Measurements from ENCODE around the gene SHC4.
"Not testable (repeated sequence)": the region's sequence is repeated elsewhere in the genome, so short reads cannot be mapped to it uniquely, and the experiment has no call there.

SHC4 gene

DNA sequence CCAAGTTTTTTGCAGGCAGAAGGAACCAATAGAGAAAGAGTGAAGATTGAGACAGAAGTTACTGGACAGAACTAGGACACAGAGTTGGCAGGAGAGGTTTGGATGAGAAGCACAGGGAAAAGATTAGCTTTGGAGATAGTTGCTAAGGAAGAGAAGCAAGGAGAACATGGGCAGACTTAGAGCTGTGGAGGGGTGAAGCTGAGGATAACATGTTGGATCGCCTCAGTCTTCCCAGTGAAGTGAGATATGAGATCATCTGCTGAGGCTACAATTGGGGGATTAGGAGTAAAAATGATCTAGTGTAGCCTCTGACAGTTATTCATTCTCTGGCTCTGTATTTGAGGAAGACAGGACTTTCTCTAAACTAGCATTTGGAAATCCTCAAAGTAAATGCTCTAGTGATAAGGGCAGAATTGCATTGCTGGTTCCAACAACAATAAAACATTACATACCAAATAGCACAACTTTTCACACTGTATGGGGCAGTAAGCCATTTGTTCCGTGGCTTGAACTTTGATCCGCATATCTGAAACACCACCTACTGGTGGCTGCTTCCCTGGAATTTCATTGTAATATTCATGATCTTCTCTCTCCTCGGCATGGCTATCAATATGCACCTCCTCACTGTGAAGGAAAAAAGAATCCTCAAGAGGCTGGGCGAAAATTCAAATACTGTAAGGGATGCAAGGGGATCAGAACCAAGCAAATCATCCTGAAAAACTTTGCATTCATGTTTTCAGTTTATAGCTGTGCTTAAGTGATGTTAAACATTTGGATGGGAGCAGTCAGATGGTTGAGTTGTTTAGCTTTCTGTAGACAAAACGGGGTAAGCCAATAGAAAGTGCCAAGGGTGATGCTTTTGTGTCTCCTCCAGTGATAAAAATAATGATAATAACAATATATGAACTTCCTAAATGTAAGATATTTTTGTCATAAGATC lies 107.9 kb downstream of the SHC4 start:
- no peak for DNase-seq (ENCODE audit: low read depth in 2 of 2, low spot score in 1 of 2)

DNA sequence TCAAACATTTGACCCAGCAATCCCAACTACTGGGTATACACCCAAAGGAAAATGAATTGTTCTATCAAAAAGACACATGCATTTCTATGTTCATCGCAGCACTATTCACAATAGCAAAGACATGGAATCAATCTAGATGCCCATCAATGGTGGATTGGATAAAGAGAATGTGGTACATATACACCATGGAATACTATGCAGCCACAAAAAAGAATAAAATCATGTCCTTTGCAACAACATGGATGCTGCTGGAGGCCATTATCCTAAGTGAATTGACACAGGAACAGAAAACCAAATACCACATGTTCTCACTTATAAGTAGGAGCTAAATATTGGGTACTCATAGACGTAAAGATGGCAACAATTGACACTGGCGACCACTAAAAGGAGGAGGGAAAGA lies 109.3 kb downstream of the SHC4 start:
- not testable (repeated sequence) for DNase-seq (ENCODE audit: low read depth in 2 of 2, low spot score in 1 of 2)

DNA sequence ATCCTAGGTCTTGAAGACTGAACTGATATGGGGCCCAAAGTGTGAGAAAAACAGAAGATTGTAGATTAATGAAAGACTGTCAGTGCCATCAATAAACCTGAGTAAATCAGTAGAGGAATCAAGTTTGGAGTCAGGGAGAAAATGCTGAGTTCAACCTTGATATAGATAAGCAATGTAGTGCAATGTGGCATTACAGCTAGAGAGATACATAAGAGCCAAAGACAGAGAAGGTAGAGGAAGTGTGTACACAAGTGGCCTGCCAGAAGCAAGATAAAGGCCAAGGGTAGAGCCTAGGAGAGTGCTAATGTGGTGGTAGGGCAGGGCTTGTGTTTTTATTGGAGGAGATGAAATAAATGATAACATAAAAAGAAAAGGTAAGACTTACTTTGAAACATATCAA lies 111.8 kb downstream of the SHC4 start:
- DNase-seq (ENCODE audit: low read depth in 2 of 2, low spot score in 1 of 2), result no peak

DNA sequence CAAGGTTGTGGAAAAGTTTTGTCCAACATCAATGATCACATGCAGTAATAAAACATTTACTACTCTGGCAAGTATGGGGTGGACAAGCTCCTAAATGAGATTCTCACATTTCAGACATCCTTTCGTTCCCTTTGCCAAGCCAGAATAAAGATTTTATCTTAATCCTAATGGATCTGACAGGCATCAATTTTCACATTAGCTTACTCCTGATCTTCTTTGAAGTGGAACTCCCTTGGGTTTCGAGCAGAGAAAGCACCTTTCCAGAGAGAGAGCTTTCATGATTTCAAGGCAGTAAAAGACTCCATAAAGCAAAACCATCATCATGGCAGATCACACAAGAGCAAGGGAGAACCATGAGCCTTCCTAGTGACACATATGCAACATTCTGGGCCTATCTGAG lies 113.1 kb downstream of the SHC4 start:
- no peak for DNase-seq (ENCODE audit: low read depth in 2 of 2, low spot score in 1 of 2)

DNA sequence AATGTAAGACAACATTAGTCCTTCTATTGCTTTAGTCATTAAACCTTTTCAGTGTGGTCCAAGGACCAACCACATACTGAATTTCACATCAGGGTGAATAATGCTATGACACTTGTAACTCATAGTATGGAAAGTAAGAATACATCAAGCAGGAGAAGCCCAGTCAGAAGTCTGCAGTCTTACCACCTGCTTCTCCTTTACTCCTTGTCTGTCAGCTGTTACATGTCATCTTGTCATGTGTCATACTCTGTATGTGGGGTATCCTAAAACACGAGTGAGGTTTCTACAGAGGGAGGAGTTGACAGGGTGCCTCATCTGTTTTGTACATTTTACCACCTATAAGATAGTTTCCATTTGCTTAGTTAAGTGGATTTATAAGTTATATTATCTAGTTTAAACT lies 118.6 kb downstream of the SHC4 start:
- no peak for DNase-seq (ENCODE audit: low read depth in 2 of 2, low spot score in 1 of 2)

DNA sequence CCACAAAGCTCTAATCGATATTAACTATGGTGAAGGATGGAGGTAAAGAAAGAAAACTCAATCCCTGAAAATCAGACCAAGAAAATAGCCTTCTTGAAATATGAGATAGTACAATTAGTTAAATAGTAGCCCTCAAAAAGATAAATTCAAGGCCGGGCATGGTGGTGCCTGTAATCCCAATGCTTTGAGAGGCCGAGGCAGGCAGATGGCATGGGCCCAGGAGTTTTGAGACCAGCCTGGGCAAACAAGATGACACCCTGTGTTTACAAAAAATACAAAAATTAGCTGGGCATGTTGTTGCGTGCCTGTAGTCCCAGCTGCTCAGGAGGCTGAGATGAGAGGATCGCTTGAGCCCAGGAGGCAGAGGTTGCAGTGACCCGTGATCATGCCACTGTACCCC lies 121.2 kb downstream of the SHC4 start:
- no peak for DNase-seq (ENCODE audit: low read depth in 2 of 2, low spot score in 1 of 2)

DNA sequence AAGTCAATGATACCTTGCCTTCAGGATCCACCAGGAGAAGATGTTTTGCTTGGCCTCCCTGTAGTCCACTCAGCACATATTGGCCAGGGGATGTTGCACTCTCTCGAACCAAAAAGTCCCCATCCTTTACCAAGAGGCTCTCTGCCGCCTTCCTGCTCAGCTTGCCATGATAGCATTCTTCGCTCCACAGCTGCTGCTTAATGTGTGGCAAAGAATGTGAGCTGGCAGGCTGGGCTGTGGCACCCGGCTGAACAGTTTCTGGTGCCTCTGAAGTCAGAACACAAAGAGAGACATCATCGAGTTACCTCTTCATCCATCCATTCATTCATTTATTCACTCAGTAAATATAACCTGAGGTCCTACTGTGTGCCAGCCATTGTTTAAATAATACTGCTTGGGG lies 129.0 kb downstream of the SHC4 start:
- DNase-seq (ENCODE audit: low read depth in 2 of 2, low spot score in 1 of 2), result no peak

DNA sequence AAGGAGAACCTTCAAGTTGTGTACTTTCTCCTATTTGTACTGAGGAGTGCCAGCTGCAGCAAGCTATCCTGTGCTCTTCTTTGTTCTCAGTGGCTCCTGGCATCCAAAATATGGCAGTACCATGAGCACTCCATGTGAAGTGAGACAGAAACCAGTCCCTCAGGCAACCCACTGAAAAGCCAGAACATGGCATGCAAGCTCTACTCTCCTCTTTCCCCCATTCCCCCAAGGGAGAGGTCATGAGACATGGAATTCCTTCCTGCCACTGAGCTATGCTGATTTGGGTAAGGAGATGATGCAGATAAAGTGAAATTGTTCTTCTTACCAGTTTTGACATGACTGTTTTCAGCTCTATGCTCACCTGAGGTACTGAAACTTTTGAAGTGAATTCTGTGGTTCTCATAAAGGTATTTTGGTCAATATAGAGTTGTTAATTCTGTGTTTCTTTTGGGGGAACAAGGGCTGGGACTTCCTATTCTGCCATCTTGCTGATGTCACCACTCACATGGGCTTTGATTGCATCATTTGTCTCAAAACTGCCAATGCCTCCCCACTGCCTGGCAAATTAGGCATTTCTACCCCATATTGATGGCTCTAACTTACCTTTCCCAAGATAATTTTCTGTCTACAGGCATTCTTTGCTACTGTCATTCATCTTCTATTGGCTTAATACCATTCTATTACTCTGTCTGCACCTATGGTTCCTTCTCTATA lies 130.0 kb downstream of the SHC4 start:
- no peak for DNase-seq (ENCODE audit: low read depth in 2 of 2, low spot score in 1 of 2)

DNA sequence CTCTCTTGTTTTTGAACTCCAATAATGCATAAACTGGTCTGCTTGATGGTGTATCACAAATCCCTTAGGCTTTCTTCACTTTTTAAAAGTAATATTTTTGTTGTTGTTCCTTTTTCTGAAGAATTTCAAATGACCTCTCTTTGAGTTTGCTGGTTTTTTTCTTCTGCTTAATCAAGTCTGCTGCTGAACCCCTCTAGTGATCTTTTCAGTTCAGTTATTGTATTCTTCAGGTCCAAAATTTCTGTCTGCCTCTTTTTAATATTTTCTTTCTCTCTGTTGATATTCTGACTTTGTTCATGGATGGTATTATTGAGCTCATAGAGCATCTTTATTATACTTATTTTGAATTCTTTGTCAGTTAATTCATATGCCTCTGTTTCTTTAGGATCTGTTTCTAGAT lies 131.1 kb downstream of the SHC4 start:
- no peak for DNase-seq (ENCODE audit: low read depth in 2 of 2, low spot score in 1 of 2)

DNA sequence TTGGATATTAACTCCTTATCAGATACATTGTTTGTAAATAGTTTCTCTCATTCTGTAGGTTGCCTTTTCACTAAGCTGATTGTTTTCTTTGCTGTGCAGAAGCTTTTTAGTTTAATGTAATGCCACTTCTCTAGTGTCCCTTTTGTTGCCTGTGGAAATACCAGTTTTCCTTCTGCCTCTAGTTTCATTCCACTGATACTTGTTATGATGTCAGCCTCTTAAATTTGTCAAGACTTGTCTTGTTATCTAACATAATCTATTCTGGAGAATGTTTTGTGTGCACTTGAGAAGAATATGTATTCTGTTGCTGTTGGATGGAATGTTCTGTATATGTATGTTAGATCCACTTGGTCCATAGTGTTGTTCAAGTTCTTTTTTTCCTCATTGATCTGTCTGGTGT lies 134.8 kb downstream of the SHC4 start:
- DNase-seq (ENCODE audit: low read depth in 2 of 2, low spot score in 1 of 2), result no peak

DNA sequence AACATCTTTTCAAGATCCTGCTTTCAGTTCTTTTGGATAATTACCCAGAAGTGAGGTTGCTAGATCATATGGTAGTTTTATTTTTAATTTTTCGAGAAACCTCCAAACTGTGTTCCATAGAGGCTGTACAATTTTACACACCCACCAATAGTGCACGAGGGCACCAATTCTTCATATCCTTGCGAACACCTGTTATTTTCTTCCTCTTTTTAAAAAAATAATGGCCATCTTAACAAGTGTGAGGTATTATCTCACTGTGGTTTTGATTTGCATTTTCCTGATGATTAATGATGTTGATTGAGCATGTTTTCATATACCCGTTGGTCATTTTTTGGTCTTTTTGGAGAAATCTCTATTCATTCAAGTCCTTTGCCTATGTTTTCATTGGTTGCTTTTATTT lies 135.2 kb downstream of the SHC4 start:
- no peak for DNase-seq (ENCODE audit: low read depth in 2 of 2, low spot score in 1 of 2)

DNA sequence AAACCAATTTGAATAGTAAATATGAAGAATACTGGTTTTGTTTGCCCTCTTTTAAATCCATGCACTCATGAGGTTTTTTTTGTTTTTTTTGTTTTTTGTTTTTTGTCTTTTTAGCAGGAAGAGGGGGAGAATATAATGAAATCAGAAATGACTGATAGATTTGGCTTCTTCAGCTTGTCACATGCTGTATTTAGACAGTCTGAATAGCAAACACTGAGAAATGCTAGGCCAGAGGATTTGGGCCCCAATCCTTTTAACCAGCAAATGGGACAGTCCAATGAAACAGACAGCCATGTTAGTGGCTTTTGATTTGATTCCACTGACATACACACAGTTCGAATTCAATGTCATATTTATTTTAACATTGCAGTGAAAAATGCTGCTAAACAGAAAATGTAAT lies 138.6 kb downstream of the SHC4 start:
- no peak for DNase-seq (ENCODE audit: low read depth in 2 of 2, low spot score in 1 of 2)

DNA sequence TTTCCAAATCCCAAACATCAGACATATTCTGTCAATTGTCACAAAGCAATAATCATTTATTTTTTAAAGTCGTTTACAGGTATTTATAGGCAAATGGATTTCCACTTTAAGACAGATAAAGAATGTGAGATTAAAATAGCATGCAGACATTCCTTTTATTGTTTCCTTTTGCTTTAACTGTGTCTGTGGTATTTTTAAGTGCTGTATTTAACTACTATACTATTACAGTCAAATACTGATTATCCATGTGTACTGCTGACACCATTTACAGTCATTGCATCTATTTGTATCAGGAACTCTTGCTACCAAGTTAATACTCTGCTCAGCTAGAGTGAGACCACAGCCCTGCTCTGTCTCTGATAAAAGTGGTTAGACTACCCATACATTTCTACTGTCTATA lies 140.0 kb downstream of the SHC4 start:
- no peak for DNase-seq (ENCODE audit: low read depth in 2 of 2, low spot score in 1 of 2)

DNA sequence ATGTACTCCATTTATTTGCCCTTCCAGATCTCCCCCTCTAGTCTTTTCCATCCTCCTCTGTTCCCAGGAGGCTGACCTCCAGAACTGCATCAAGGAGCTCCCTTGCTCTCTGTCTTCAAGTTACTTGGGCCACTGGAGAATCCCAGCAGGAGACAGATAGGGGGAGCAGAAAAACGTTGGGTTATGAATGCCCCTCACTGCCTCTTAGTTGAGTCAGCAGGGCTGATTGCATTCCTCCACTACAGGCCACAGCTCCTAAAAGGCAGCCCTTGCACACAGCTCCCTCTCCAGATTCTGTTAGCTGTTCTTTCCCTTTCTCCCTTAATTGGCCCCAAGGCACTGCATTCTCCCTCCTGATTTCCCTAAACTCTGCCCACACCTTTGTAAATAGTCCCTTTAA lies 140.5 kb downstream of the SHC4 start:
- no peak for DNase-seq (ENCODE audit: low read depth in 2 of 2, low spot score in 1 of 2)

DNA sequence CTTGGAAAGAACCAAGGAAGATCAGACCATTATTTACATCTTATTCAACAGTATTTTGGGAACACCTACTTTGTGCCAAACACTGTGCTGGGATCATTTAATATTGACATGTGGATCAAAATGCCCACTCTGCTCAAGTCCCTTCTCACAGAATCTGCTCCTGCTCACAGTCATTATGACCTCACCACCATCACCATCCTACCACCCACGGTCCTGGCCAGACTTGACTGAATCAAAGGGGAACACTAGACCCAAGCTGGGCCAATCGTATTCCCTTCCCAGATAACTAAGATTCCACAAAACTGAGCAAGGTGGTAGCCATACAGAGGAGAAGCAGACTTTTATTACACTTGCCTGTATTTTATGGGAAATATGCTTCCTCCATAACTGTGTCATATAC lies 149.4 kb downstream of the SHC4 start:
- no peak for DNase-seq (ENCODE audit: low read depth in 2 of 2, low spot score in 1 of 2)

DNA sequence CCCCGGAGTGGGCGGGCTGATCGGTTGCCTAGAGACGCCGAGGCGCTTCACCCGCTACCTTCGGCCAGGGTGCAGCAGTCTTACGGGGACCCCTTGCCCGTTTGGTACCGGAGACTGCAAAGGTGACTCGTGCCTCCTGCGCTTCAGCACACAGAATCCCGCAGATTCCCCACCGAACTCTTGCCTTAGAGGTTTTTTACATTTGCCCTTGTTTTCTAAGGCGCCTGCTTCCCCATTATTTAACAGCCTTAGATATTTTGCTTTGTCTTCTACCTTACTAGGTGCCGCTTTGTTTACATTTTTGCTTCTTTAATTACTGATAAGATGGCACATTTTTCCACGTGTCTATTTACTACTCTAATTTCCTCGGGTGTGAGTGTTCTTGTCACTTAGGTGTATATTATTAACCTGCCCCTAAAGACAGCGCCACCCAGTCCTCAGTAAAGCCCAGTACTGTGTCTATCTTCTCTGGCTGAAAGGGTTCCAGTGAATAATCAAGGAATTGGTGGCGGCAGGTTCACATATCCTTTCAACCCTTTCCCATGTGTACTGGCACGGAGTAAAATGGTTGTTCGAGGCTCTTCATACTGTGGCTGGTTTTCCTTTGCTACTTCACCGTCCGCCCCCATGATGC lies 152.3 kb downstream of the SHC4 start:
- peak in 1 of 2 donors; percentile 0 for DNase-seq (ENCODE audit: low read depth in 2 of 2, low spot score in 1 of 2)

DNA sequence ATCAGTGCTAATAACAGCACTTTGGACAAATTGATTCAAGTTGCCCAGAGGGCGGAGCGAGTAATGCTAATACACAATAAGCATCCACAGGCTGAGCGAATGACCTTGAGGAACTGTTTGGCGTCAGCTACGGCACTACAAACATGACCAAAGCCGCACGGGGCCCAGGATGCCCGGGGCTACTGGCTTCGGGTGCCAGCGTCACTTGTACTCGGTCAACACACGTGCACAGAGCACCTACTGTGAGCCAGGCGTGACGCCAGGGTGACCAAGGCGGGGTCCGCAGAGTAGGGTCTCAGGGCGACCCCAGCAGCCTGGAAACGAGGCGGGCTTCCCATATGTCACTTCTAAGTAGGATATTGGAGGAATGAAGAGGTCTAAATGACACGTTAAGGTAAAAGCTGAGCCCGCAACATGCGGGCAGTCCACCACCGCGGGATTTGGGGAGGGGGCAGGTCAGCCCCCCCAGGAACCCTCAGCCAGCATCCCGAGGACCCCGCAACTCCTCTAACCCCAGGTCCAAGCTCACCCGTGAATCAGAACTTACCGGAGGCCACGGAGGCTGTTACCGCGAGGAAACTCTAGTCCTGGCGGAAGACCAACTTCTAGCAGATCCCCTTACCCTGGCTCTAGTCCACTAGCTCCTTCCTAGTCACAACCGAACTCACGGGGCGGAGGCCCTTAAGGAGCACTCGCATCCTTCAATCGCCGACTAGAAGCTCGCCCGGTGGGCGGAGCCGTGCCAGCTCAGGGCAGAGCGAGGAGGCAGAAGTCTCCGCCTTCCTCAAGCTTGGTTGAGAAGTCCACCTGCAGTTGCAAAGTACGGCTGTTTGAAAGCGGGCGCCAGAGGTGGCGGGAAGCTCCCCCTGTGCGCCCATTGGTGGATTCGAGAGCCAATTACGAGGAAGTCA lies 153.1 kb downstream of the SHC4 start, which contains the start of gene CEP152:
TSS of gene CEP152 (minus strand) at position 656 of the 911 bp plus-strand sequence. CDS start 5,420 bp downstream, outside the sequence.
- DNase-seq (ENCODE audit: low read depth in 2 of 2, low spot score in 1 of 2), result peak; percentile 95 to 96

DNA sequence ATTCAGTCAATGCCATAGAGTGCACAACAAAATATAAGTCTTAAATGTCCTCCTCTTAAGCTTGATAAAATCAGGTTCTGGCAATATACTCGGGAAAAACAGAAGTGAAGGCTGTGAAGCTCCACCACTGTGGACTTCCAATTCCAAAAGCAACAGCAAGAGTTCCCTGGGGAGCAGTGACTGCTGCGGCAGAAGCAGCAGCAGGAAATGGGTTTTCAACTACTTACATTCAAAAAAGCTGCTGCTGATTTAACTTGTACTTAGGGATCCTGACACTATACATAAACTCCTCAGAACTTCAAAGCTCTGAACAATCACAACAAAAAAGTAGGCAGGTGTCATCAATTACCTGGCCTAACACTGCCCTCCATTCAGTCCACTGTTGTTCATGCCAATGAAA lies 157.6 kb downstream of the SHC4 start:
- DNase-seq (ENCODE audit: low read depth in 2 of 2, low spot score in 1 of 2), result no peak

DNA sequence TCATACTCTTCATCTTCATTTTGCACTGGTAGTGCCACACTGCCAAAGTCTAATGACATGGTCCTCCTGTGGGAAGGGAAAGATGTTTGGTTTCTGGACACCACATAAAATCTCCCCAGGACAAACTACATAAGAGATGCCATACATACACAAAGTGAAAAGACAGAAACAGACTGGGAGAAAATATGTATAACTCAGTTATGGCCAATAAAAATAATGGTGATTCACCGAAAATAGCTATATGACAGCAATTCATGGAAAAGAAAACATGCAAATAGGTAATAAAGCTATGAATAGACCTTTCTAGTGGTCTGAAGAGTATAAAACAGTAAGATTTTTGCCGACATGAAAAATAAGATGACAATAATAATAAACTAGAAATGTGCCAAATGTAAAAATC lies 158.1 kb downstream of the SHC4 start:
- no peak for DNase-seq (ENCODE audit: low read depth in 2 of 2, low spot score in 1 of 2)

DNA sequence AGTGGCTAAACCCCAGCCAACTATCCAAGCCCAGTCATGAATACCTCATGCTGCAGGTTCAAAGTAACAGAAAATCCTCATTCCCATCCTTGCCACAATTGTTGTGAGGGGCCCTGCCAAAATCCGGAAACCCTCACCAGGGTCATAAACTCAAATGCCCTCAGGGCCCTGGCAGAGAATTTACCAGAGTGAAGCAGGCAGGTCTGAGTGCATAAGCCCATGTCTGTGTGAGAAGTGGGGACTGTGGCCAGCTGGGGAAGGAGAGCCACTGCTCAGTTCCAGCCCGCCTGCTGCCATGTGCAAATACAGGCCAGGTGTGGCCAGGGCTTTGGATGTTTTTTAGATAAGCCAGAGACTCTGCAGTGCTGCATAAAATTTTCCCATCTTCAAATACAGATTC lies 159.8 kb downstream of the SHC4 start:
- no peak for DNase-seq (ENCODE audit: low read depth in 2 of 2, low spot score in 1 of 2)

DNA sequence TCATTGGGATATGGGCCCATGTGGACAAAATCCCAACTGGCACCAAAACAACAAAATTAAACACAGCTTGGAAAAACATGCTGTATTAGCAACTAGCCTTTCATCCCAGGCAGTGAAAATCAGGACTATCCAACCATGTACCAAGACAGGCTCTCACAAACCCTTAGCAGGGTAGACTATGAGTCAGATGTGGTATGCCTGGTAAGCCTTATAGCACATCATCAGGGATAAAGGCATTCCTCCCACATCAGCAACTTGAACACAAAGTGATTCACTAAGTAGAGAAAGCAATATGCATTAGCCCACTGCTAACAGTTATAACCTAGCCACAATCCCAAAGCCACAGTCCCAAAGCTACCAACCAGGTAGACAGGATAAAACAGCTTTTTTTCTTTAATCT lies 160.9 kb downstream of the SHC4 start:
- DNase-seq (ENCODE audit: low read depth in 2 of 2, low spot score in 1 of 2), result no peak

Measured in stimulated activated CD8-positive, alpha-beta memory T cell treated with anti-CD3 and anti-CD28 coated beads, Interleukin-4, amount 100 ng/mL, for 1 hour (primary cell).